OCI-M2 (cell line): ENCODE measurements around the gene TMEM135.
"Not testable (repeated sequence)": the region's sequence is repeated elsewhere in the genome, so short reads cannot be mapped to it uniquely, and the experiment has no call there.

Experiments used
- DNase-seq: peaks from one replicate; lab custom pipeline; 2025; ENCODE audit not compliant: unreplicated experiment; lab: John Stamatoyannopoulos, UW

The TMEM135 gene

GRCh38 chr11:87139475-87139874 lies 101.7 kb downstream of the TMEM135 start:
- DNase-seq = no peak

- no peak for DNase-seq
Measured at GRCh38 chr11:87141322-87141721, 103.6 kb downstream of the TMEM135 start.

GRCh38 chr11:87141980-87142514 lies 104.3 kb downstream of the TMEM135 start:
- no peak for DNase-seq

GRCh38 chr11:87142594-87142993 lies 104.9 kb downstream of the TMEM135 start:
- no peak for DNase-seq

GRCh38 chr11:87143641-87144040 lies 105.9 kb downstream of the TMEM135 start:
- DNase-seq = no peak

GRCh38 chr11:87144252-87144651 lies 106.5 kb downstream of the TMEM135 start:
- DNase-seq = no peak

- no peak for DNase-seq
Measured at GRCh38 chr11:87148749-87149148, 111.0 kb downstream of the TMEM135 start.

GRCh38 chr11:87149782-87150181 lies 112.0 kb downstream of the TMEM135 start:
- DNase-seq = not testable (repeated sequence)

- no peak for DNase-seq
Measured at GRCh38 chr11:87150936-87151335, 113.2 kb downstream of the TMEM135 start.

GRCh38 chr11:87154246-87154645 lies 116.5 kb downstream of the TMEM135 start:
- no peak for DNase-seq

GRCh38 chr11:87156970-87157369 lies 119.2 kb downstream of the TMEM135 start:
- DNase-seq = no peak

- not testable (repeated sequence) for DNase-seq
Measured at GRCh38 chr11:87169076-87169475, 131.3 kb downstream of the TMEM135 start.

- DNase-seq = no peak
Measured at GRCh38 chr11:87173185-87174039, 135.7 kb downstream of the TMEM135 start.

- DNase-seq = no peak
Measured at GRCh38 chr11:87174870-87175269, 137.1 kb downstream of the TMEM135 start.

- DNase-seq = no peak
Measured at GRCh38 chr11:87176044-87176443, 138.3 kb downstream of the TMEM135 start.

GRCh38 chr11:87179621-87180020 lies 141.9 kb downstream of the TMEM135 start:
- no peak for DNase-seq

GRCh38 chr11:87180742-87181141 lies 143.0 kb downstream of the TMEM135 start:
- DNase-seq = no peak

- DNase-seq = no peak
Measured at GRCh38 chr11:87181143-87181542, 143.4 kb downstream of the TMEM135 start.

- no peak for DNase-seq
Measured at GRCh38 chr11:87185228-87185627, 147.5 kb downstream of the TMEM135 start.

- DNase-seq = no peak
Measured at GRCh38 chr11:87187076-87187475, 149.3 kb downstream of the TMEM135 start.

GRCh38 chr11:87187930-87188329 lies 150.2 kb downstream of the TMEM135 start:
- DNase-seq = no peak

- not testable (repeated sequence) for DNase-seq
Measured at GRCh38 chr11:87188396-87188795, 150.7 kb downstream of the TMEM135 start.

GRCh38 chr11:87188921-87189320 lies 151.2 kb downstream of the TMEM135 start:
- not testable (repeated sequence) for DNase-seq
